IMR-90 (cell line): ENCODE results near the gene PPP2R5B. TPM values are rescaled to one million over a fixed set of nuclear protein-coding genes. Genes with fewer than 3 reads are reported as not detected.

ENCODE experiments used
- ATAC-seq: fragments of 200-7000 bp; cut with Tn5 transposase; 2 replicates; pipeline ENCODE4 v1.9.1; 2020; ENCODE audit warnings: low read depth, mild to moderate bottlenecking, moderate library complexity
- BruUV-seq: library from RNA; stranded (reverse); fragments of 400-500 nt; replicated peaks from 2 replicates; lab custom pipeline; 2021; lab: Mats Ljungman, UMichigan
- CTCF ChIA-PET: fragments of 300-600 bp; formaldehyde crosslinking; extraction: SDS; loops from one replicate; lab custom pipeline; 2021; ENCODE audit warnings: antibody characterized with exemption; lab: Yijun Ruan, JAX
- POLR2A ChIA-PET: fragments of 300-600 bp; sonication (Branson Sonifier 250); formaldehyde crosslinking; loops from one replicate; lab custom pipeline; 2022; ENCODE audit warnings: antibody characterized with exemption; ENCODE audit not compliant: unreplicated experiment; lab: Charles Lee
- DNase-seq: peaks from one replicate; pipeline ENCODE4 v3.0.0; 2013
- H2AFZ ChIP-seq: replicated peaks from 2 replicates; pipeline ENCODE3; 2013; ENCODE audit warnings: low read length, mild to moderate bottlenecking; ENCODE audit not compliant: poor library complexity
- H2AK5ac ChIP-seq: 2 replicates; pipeline ENCODE4 v1.6.1; 2013; ENCODE audit warnings: low read depth, low read length, inconsistent platforms
- H2AK9ac ChIP-seq: replicated peaks from 2 replicates; pipeline ENCODE3; 2013; ENCODE audit warnings: mild to moderate bottlenecking, low read depth, low read length, moderate library complexity; ENCODE audit not compliant: poor library complexity
- H2BK120ac ChIP-seq: 2 replicates; pipeline ENCODE4 v1.6.1; 2013; ENCODE audit warnings: low read depth, low read length, inconsistent platforms
- H2BK15ac ChIP-seq: 3 replicates; pipeline ENCODE4 v1.6.1; 2013; ENCODE audit warnings: low read depth, low read length, inconsistent platforms
- H2BK20ac ChIP-seq: 2 replicates; pipeline ENCODE4 v1.6.1; 2013; ENCODE audit warnings: low read depth, mild to moderate bottlenecking, inconsistent platforms, low read length, moderate library complexity
- H2BK5ac ChIP-seq: 2 replicates; pipeline ENCODE4 v1.6.1; 2013; ENCODE audit warnings: mild to moderate bottlenecking, low read depth, low read length, inconsistent platforms; ENCODE audit not compliant: poor library complexity, severe bottlenecking
- H3K14ac ChIP-seq: replicated peaks from 2 replicates; pipeline ENCODE4 v1.6.1; 2013; ENCODE audit warnings: low read depth, low read length, inconsistent platforms
- H3K18ac ChIP-seq: 2 replicates; pipeline ENCODE4 v1.6.1; 2013; ENCODE audit warnings: low read depth, low read length, control low read depth
- H3K23ac ChIP-seq: 2 replicates; pipeline ENCODE4 v1.6.1; 2013; ENCODE audit warnings: low read depth, low read length, inconsistent platforms
- H3K27ac ChIP-seq: 2 replicates; pipeline ENCODE4 v1.5.1; 2013; ENCODE audit warnings: mild to moderate bottlenecking, control low read depth, low read length; ENCODE audit not compliant: insufficient read depth
- H3K27me3 ChIP-seq: 2 replicates; pipeline ENCODE4 v1.6.1; 2013; ENCODE audit warnings: low read length; ENCODE audit not compliant: control insufficient read depth, insufficient read depth
- H3K36me3 ChIP-seq: 2 replicates; pipeline ENCODE4 v1.6.1; 2013; ENCODE audit warnings: low read length, mixed read lengths; ENCODE audit not compliant: control insufficient read depth, insufficient read depth
- H3K4ac ChIP-seq: 2 replicates; pipeline ENCODE4 v1.6.1; 2013; ENCODE audit warnings: low read depth, low read length, inconsistent platforms
- H3K4me1 ChIP-seq: 2 replicates; pipeline ENCODE4 v1.6.1; 2013; ENCODE audit warnings: low read length, mixed read lengths; ENCODE audit not compliant: control insufficient read depth, insufficient read depth
- H3K4me2 ChIP-seq: 2 replicates; pipeline ENCODE4 v1.6.1; 2013; ENCODE audit warnings: low read depth, mild to moderate bottlenecking, control low read depth, low read length, moderate library complexity
- H3K4me3 ChIP-seq: 2 replicates; pipeline ENCODE4 v1.5.1; 2013; ENCODE audit warnings: low read depth, mild to moderate bottlenecking, control low read depth, low read length, moderate library complexity; ENCODE audit not compliant: insufficient read depth
- H3K56ac ChIP-seq: 2 replicates; pipeline ENCODE4 v1.6.1; 2013; ENCODE audit warnings: low read length, inconsistent platforms; ENCODE audit not compliant: insufficient read depth; ENCODE audit errors: extremely low read depth
- H3K79me1 ChIP-seq, 2 experiments: 2 replicates each; pipeline ENCODE4 v1.6.1; 2013; ENCODE audit warnings: low read length in 2 of 2, inconsistent platforms in 1 of 2, low read depth in 1 of 2
- H3K9ac ChIP-seq: 2 replicates; pipeline ENCODE4 v1.6.1; 2013; ENCODE audit warnings: low read depth, low read length, control low read depth
- H3K9me1 ChIP-seq: 2 replicates; pipeline ENCODE4 v1.6.1; 2013; ENCODE audit warnings: low read length, inconsistent platforms; ENCODE audit not compliant: insufficient read depth
- H3K9me3 ChIP-seq: 2 replicates; pipeline ENCODE4 v1.6.1; 2013; ENCODE audit warnings: low read length; ENCODE audit not compliant: control insufficient read depth, insufficient read depth
- H4K20me1 ChIP-seq: 2 replicates; pipeline ENCODE4 v1.6.1; 2013; ENCODE audit warnings: low read length, inconsistent platforms; ENCODE audit not compliant: insufficient read depth
- H4K5ac ChIP-seq: 2 replicates; pipeline ENCODE4 v1.6.1; 2013; ENCODE audit warnings: mild to moderate bottlenecking, low read depth, low read length, control low read depth
- H4K8ac ChIP-seq, 2 experiments: 2 replicates each; pipeline ENCODE4 v1.6.1; 2013; ENCODE audit warnings: low read depth in 2 of 2, low read length in 2 of 2, control low read depth in 1 of 2, inconsistent platforms in 1 of 2
- H4K91ac ChIP-seq: 2 replicates; pipeline ENCODE4 v1.6.1; 2013; ENCODE audit warnings: low read depth, low read length, inconsistent platforms; ENCODE audit not compliant: insufficient read depth
- BHLHE40 ChIP-seq: fragments of 150-350 bp; IDR thresholded peaks from 2 replicates; pipeline ENCODE4 v1.6.1; 2016; ENCODE audit warnings: mild to moderate bottlenecking, low read depth, low read length
- ELK1 ChIP-seq: fragments of 150-350 bp; IDR thresholded peaks from 2 replicates; pipeline ENCODE4 v1.6.1; 2016; ENCODE audit warnings: low read depth, mild to moderate bottlenecking, low read length, moderate library complexity, borderline replicate concordance
- FOS ChIP-seq: fragments of 150-350 bp; IDR thresholded peaks from 2 replicates; pipeline ENCODE4 v1.6.1; 2016; ENCODE audit warnings: low read depth, low read length
- MAFK ChIP-seq: IDR thresholded peaks from 2 replicates; pipeline ENCODE4 v1.6.1; 2012; ENCODE audit warnings: low read depth, low read length, improper control_type of control experiment
- MXI1 ChIP-seq: IDR thresholded peaks from 2 replicates; pipeline ENCODE4 v1.6.1; 2012; ENCODE audit warnings: low read depth, mild to moderate bottlenecking, low read length, moderate library complexity, borderline replicate concordance
- NFE2L2 ChIP-seq: fragments of 150-350 bp; IDR thresholded peaks from 2 replicates; pipeline ENCODE4 v1.6.1; 2016; ENCODE audit warnings: low read depth, mild to moderate bottlenecking, low read length
- POLR2A ChIP-seq: IDR thresholded peaks from 2 replicates; pipeline ENCODE4 v1.6.1; 2012; ENCODE audit warnings: mild to moderate bottlenecking, low read depth, low read length
- RAD21 ChIP-seq: IDR thresholded peaks from 2 replicates; pipeline ENCODE4 v1.6.1; 2012; ENCODE audit warnings: low read length, improper control_type of control experiment
- RCOR1 ChIP-seq: IDR thresholded peaks from 2 replicates; pipeline ENCODE4 v1.6.1; 2012; ENCODE audit warnings: mild to moderate bottlenecking, low read length, improper control_type of control experiment; ENCODE audit not compliant: insufficient replicate concordance
- RFX5 ChIP-seq: IDR thresholded peaks from 2 replicates; pipeline ENCODE4 v1.8.0; 2012; ENCODE audit warnings: low read depth, mild to moderate bottlenecking, low read length, moderate library complexity
- SMC3 ChIP-seq: fragments of 150-350 bp; IDR thresholded peaks from 2 replicates; pipeline ENCODE4 v1.6.1; 2016; ENCODE audit warnings: low read depth, mild to moderate bottlenecking, antibody characterized with exemption, low read length, moderate library complexity
- USF2 ChIP-seq: fragments of 150-350 bp; IDR thresholded peaks from 2 replicates; pipeline ENCODE4 v1.6.1; 2017; ENCODE audit warnings: mild to moderate bottlenecking, antibody characterized with exemption, low read length, low read depth
- WGBS, 2 experiments: methylation state at CpG; one replicate each; pipeline versions ENCODE4 v1.1.5 to v1.1.7; 2013; ENCODE audit warnings: missing lambda C conversion rate in 2 of 2; ENCODE audit not compliant: insufficient read length in 1 of 2; ENCODE audit errors: extremely low coverage in 2 of 2; 5-methylcytosine and 5-hydroxymethylcytosine counted together
- dilution Hi-C: fragments of 300-500 bp; cut with HindIII; formaldehyde crosslinking; loops from one replicate; pipeline ENCODE4 v1.14.3; 2018; ENCODE audit warnings: low sequenced_read_pairs; ENCODE audit not compliant: unreplicated experiment
- in situ Hi-C: fragments of 300-500 bp; cut with MboI; formaldehyde crosslinking; loops from 3 replicates; pipeline ENCODE4 v1.14.3; 2019; ENCODE audit warnings: low sequenced_read_pairs, inconsistent platforms, mixed read lengths
- intact Hi-C: fragments of 100-400 bp; cut with micrococcal nuclease; formaldehyde crosslinking; loops from 2 replicates; pipeline ENCODE4 v1.10.0; 2022
- polyA plus RNA-seq, 3 experiments: library from polyadenylated mRNA; depleted of rRNA; stranded (reverse); fragments of >200 nt; gene quantifications; 2 replicates each; pipeline ENCODE4 v1.2.3, GENCODE V29; 2012; ENCODE audit warnings: low replicate concordance in 1 of 3
- total RNA-seq: library from RNA; depleted of rRNA; stranded (reverse); fragments of >200 nt; gene quantifications from 2 replicates; pipeline ENCODE4 v1.2.3, GENCODE V29; 2012

PPP2R5B gene
- total and polyA plus RNA-seq, 2 of the 4 experiments (the other 2 are of a cell fraction) = 6.5 to 23.6 TPM

- intact Hi-C loops (no loop called here), dilution Hi-C loops (no loop called here), in situ Hi-C loops (no loop called here)
- Histone ChIP-seq H3K4me1 (peaks cover 12% of the 10 kb centered on the region), H2AK5ac (no peak overlapping the region), H2AFZ (no peak overlapping the region), H2BK5ac (no peak overlapping the region), H3K4me2 (no peak overlapping the region), H2BK20ac (no peak overlapping the region), H3K9ac (no peak overlapping the region), H3K56ac (no peak overlapping the region), H3K36me3 (no peaks in the 10 kb centered on the region), H3K18ac (no peak overlapping the region), H4K8ac (no peak overlapping the region), H3K79me1 (peaks cover 6 to 12% of the 10 kb centered on the region in 2 experiments; a peak in 3 of 4 replicates), H4K5ac (no peak overlapping the region), H4K91ac (no peak overlapping the region), H4K20me1 (peaks cover 3% of the 10 kb centered on the region; the same call in 1 of the 2 replicates), H2AK9ac (no peak overlapping the region), H3K9me3 (no peaks in the 10 kb centered on the region), H3K27ac (no peak overlapping the region), H3K4me3 (no peak overlapping the region), H3K23ac (no peak overlapping the region), H2BK120ac (no peak overlapping the region), H2BK15ac (no peak overlapping the region), H3K9me1 (peaks cover 12% of the 10 kb centered on the region), H3K27me3 (no peaks in the 10 kb centered on the region), H3K14ac (no peak overlapping the region), H3K4ac (no peak overlapping the region)
- no TSS peak for BruUV-seq
- 100% methylated on average over 2 of the region's 8 CpGs; no CpG with 5 or more reads in 1 of the 2 experiments for WGBS, 2 experiments
- TF ChIP-seq USF2 (no peak), RCOR1 (no peak), RAD21 (no peak), MAFK (no peak), POLR2A (no peak), NFE2L2 (no peak), ELK1 (no peak), BHLHE40 (no peak), SMC3 (no peak), MXI1 (no peak), RFX5 (no peak), FOS (no peak)
- ChIA-PET POLR2A (no interaction called here), CTCF (no interaction called here)
- DNase-seq (no peak), ATAC-seq (no peak)
Measured at GRCh38 chr11:64884019-64884418, 40.5 kb upstream of the PPP2R5B start.
